NCI-H2196 treated with DMSO at 0.1 percent for 48 hours (cell line): Measurements from ENCODE around the gene ZNF319.
"Not testable (repeated sequence)": the region's sequence is repeated elsewhere in the genome, so short reads cannot be mapped to it uniquely, and the experiment has no call there.

ENCODE experiments used
- DNase-seq: peaks from one replicate; lab custom pipeline; 2025; ENCODE audit not compliant: unreplicated experiment; lab: John Stamatoyannopoulos, UW

ZNF319 gene

GRCh38 chr16:57979006-57979585, 21.4 kb downstream of the ZNF319 start:
- no peak for DNase-seq

- DNase-seq, result not testable (repeated sequence)
Observed at GRCh38 chr16:57978070-57978465, 22.4 kb downstream of the ZNF319 start.

GRCh38 chr16:57977418-57978069, 22.9 kb downstream of the ZNF319 start:
- no peak for DNase-seq

GRCh38 chr16:57976331-57976796, 24.1 kb downstream of the ZNF319 start:
- no peak for DNase-seq

- no peak for DNase-seq
Observed at GRCh38 chr16:57972306-57972705, 28.2 kb downstream of the ZNF319 start.

- DNase-seq, result no peak
Observed at GRCh38 chr16:57971848-57972247, 28.6 kb downstream of the ZNF319 start.

GRCh38 chr16:57970970-57971369, 29.5 kb downstream of the ZNF319 start, which contains the start of gene CNGB1:
Gene CNGB1 (minus strand): TSS chr16:57971128. CDS start chr16:57967286, 3,842 bp downstream.
- DNase-seq, result no peak

- no peak for DNase-seq
Observed at GRCh38 chr16:57970319-57970718, 30.2 kb downstream of the ZNF319 start.

GRCh38 chr16:57969451-57970123, 30.9 kb downstream of the ZNF319 start:
- no peak for DNase-seq

GRCh38 chr16:57967916-57968315, 32.6 kb downstream of the ZNF319 start:
- no peak for DNase-seq

- DNase-seq, result no peak
Observed at GRCh38 chr16:57966986-57967385, 33.5 kb downstream of the ZNF319 start.

GRCh38 chr16:57966204-57966771, 34.2 kb downstream of the ZNF319 start:
- no peak for DNase-seq

GRCh38 chr16:57964157-57964700, 36.2 kb downstream of the ZNF319 start:
- no peak for DNase-seq

GRCh38 chr16:57962756-57963155, 37.7 kb downstream of the ZNF319 start:
- no peak for DNase-seq

- no peak for DNase-seq
Observed at GRCh38 chr16:57962046-57962445, 38.4 kb downstream of the ZNF319 start.

GRCh38 chr16:57961538-57961937, 38.9 kb downstream of the ZNF319 start:
- no peak for DNase-seq

- no peak for DNase-seq
Observed at GRCh38 chr16:57960826-57961472, 39.5 kb downstream of the ZNF319 start.

GRCh38 chr16:57960310-57960709, 40.2 kb downstream of the ZNF319 start:
- no peak for DNase-seq

GRCh38 chr16:57959804-57960203, 40.7 kb downstream of the ZNF319 start:
- no peak for DNase-seq

GRCh38 chr16:57959121-57959520, 41.4 kb downstream of the ZNF319 start:
- DNase-seq, result no peak

- no peak for DNase-seq
Observed at GRCh38 chr16:57958544-57958943, 41.9 kb downstream of the ZNF319 start.
